Calu3 (cell line): ENCODE data around the gene CABP1. TPM values are rescaled to one million over a fixed set of nuclear protein-coding genes. Genes with fewer than 3 reads are reported as not detected.

Experiments used
- BruUV-seq: library from RNA; stranded (reverse); fragments of 400-500 nt; replicated peaks from 2 replicates; lab custom pipeline; 2021; lab: Mats Ljungman, UMichigan
- CTCF ChIA-PET: fragments of 300-600 bp; sonication (Branson Sonifier 250); formaldehyde crosslinking; loops from one replicate; lab custom pipeline; 2022; ENCODE audit warnings: antibody characterized with exemption; lab: Charles Lee
- DNase-seq: peaks from one replicate; pipeline ENCODE4 v3.0.0; 2022
- H3K27ac Mint-ChIP-seq: one replicate; pipeline ENCODE4 v1.8.0; 2022; ENCODE audit warnings: mixed read lengths; ENCODE audit not compliant: unreplicated experiment
- H3K27me3 Mint-ChIP-seq: one replicate; pipeline ENCODE4 v1.8.0; 2022; ENCODE audit warnings: mixed read lengths; ENCODE audit not compliant: unreplicated experiment
- H3K36me3 Mint-ChIP-seq: one replicate; pipeline ENCODE4 v1.8.0; 2022; ENCODE audit warnings: mild to moderate bottlenecking, moderate library complexity, mixed read lengths; ENCODE audit not compliant: insufficient read depth, unreplicated experiment
- H3K4me1 Mint-ChIP-seq: one replicate; pipeline ENCODE4 v1.8.0; 2022; ENCODE audit warnings: mild to moderate bottlenecking, low read depth, mixed read lengths; ENCODE audit not compliant: unreplicated experiment
- H3K4me3 Mint-ChIP-seq: one replicate; pipeline ENCODE4 v1.8.0; 2022; ENCODE audit warnings: mild to moderate bottlenecking, low read depth, moderate library complexity, mixed read lengths; ENCODE audit not compliant: unreplicated experiment
- H3K9me3 Mint-ChIP-seq: one replicate; pipeline ENCODE4 v1.8.0; 2022; ENCODE audit warnings: low read depth, mixed read lengths; ENCODE audit not compliant: unreplicated experiment
- CTCF ChIP-seq: fragments of 200-600 bp; IDR thresholded peaks from one replicate; pipeline ENCODE4 v1.8.0; 2022; ENCODE audit warnings: antibody characterized with exemption; ENCODE audit not compliant: unreplicated experiment
- intact Hi-C: fragments of 100-400 bp; cut with micrococcal nuclease; formaldehyde crosslinking; loops from one replicate; pipeline ENCODE4 v1.10.0; 2022; ENCODE audit not compliant: unreplicated experiment
- total RNA-seq: library from RNA; stranded (reverse); gene quantifications from 2 replicates; pipeline ENCODE4 v1.2.3, GENCODE V29; 2022

CABP1 gene
- total RNA-seq, 1 experiment from 2014 or later: 0.14 TPM

GRCh38 chr12:120713861-120714482 is 73.5 kb downstream of the CABP1 start:
- no peak overlapping the region for H3K4me3 Mint-ChIP-seq
- peaks cover 47% of the 10 kb centered on the region for H3K4me1 Mint-ChIP-seq
- H3K9me3 Mint-ChIP-seq: no peaks in the 10 kb centered on the region
- intact Hi-C loops: loop anchor here (1.0 kb wide), 2 partner anchors 67 to 131 kb away; no protein-coding TSS in a partner anchor
- peaks cover 59% of the 10 kb centered on the region for H3K36me3 Mint-ChIP-seq
- no TSS peak for BruUV-seq
- no peaks in the 10 kb centered on the region for H3K27me3 Mint-ChIP-seq
- H3K27ac Mint-ChIP-seq: no peak overlapping the region
- DNase-seq: peak; percentile 87
- CTCF ChIA-PET: no interaction called here
- peak; percentile 76 for TF ChIP-seq CTCF

Other genes with a start within 250 kb of the CABP1 start
- gene COX6A1, start 202.5 kb upstream of the CABP1 start, total RNA-seq: 482 and 487 TPM in 2 replicates
- gene TRIAP1, start 194.2 kb upstream of the CABP1 start, total RNA-seq: 29.4 and 34.4 TPM in 2 replicates
- gene GATC, start 194.2 kb upstream of the CABP1 start, total RNA-seq: 29.7 and 43.7 TPM in 2 replicates
- gene SRSF9, start 170.9 kb upstream of the CABP1 start, total RNA-seq: 284 and 292 TPM in 2 replicates
- gene DYNLL1, start 144.5 kb upstream of the CABP1 start, total RNA-seq: 419 and 423 TPM in 2 replicates
- gene COQ5, start 111.5 kb upstream of the CABP1 start, total RNA-seq: 33.8 and 36.8 TPM in 2 replicates
- gene RNF10, start 106.3 kb upstream of the CABP1 start, total RNA-seq: 172 and 206 TPM in 2 replicates
- gene POP5, start 59.2 kb upstream of the CABP1 start, total RNA-seq: 81.0 and 84.4 TPM in 2 replicates
- gene MLEC, start 46.5 kb downstream of the CABP1 start, total RNA-seq: 268 and 290 TPM in 2 replicates
- 31.6 and 33.5 TPM in 2 replicates for gene UNC119B, start 69.8 kb downstream of the CABP1 start, total RNA-seq
- gene ACADS, start 85.2 kb downstream of the CABP1 start, total RNA-seq: 16.1 and 21.2 TPM in 2 replicates